HPDE6-E6E7 (cell line): ENCODE results near the gene KCNJ18.
"Not testable (repeated sequence)": the region's sequence is repeated elsewhere in the genome, so short reads cannot be mapped to it uniquely, and the experiment has no call there.

Experiments used
- DNase-seq: peaks from one replicate; pipeline ENCODE4 v3.0.0; 2011; ENCODE audit warnings: missing footprints; ENCODE audit errors: extremely low spot score

The KCNJ18 gene

GRCh38 chr17:21691883-21692703 lies at the start of gene KCNJ18:
Gene KCNJ18, plus strand, starts transcription at chr17:21692523. Its CDS starts 10,264 bp downstream, at chr17:21702787.
- DNase-seq = not testable (repeated sequence)

- not testable (repeated sequence) for DNase-seq
Observed at GRCh38 chr17:21648125-21648524, 44.2 kb upstream of the KCNJ18 start.

GRCh38 chr17:21650043-21650442 lies 42.3 kb upstream of the KCNJ18 start:
- not testable (repeated sequence) for DNase-seq

- DNase-seq = not testable (repeated sequence)
Observed at GRCh38 chr17:21652049-21652448, 40.3 kb upstream of the KCNJ18 start.

GRCh38 chr17:21653211-21653610 lies 39.1 kb upstream of the KCNJ18 start:
- not testable (repeated sequence) for DNase-seq

- not testable (repeated sequence) for DNase-seq
Observed at GRCh38 chr17:21656518-21657309, 35.6 kb upstream of the KCNJ18 start.

- DNase-seq = not testable (repeated sequence)
Observed at GRCh38 chr17:21659635-21660034, 32.7 kb upstream of the KCNJ18 start.

GRCh38 chr17:21661455-21661854 lies 30.9 kb upstream of the KCNJ18 start:
- not testable (repeated sequence) for DNase-seq

- DNase-seq = not testable (repeated sequence)
Observed at GRCh38 chr17:21663166-21663565, 29.2 kb upstream of the KCNJ18 start.

- DNase-seq = not testable (repeated sequence)
Observed at GRCh38 chr17:21663614-21664474, 28.5 kb upstream of the KCNJ18 start.

GRCh38 chr17:21665171-21665570 lies 27.2 kb upstream of the KCNJ18 start:
- DNase-seq = not testable (repeated sequence)

GRCh38 chr17:21665935-21666493 lies 26.3 kb upstream of the KCNJ18 start:
- not testable (repeated sequence) for DNase-seq

GRCh38 chr17:21666711-21667412 lies 25.5 kb upstream of the KCNJ18 start:
- DNase-seq = not testable (repeated sequence)

GRCh38 chr17:21667413-21668117 lies 24.8 kb upstream of the KCNJ18 start:
- DNase-seq = not testable (repeated sequence)

- not testable (repeated sequence) for DNase-seq
Observed at GRCh38 chr17:21668118-21668488, 24.2 kb upstream of the KCNJ18 start.

GRCh38 chr17:21668746-21669508 lies 23.4 kb upstream of the KCNJ18 start:
- not testable (repeated sequence) for DNase-seq

GRCh38 chr17:21669616-21670360 lies 22.5 kb upstream of the KCNJ18 start:
- not testable (repeated sequence) for DNase-seq

GRCh38 chr17:21670361-21671155 lies 21.8 kb upstream of the KCNJ18 start:
- not testable (repeated sequence) for DNase-seq
